Measurements from ENCODE around the gene WDR1.

- TF ChIP-seq CTCF (conservative IDR thresholded peaks at IDR 0.05) (no peak), EZH2 (IDR thresholded peaks at IDR 0.05; ENCODE audit: low read depth) (no peak)
These were observed 65.9 kb downstream of the WDR1 start for GRCh38 chr4:10050721-10051120.

Data from PC-9 (cell line).